Mucosa of rectum (tissue), 2 donors: ENCODE measurements around the gene SEC22A.

Source experiments
- H3K27ac ChIP-seq, 2 donors: one replicate each; pipeline ENCODE4 v1.7.0; 2013; ENCODE audit warnings: inconsistent platforms in 2 of 2, low read depth in 2 of 2, low read length in 2 of 2
- H3K27me3 ChIP-seq, 2 donors: one replicate each; pipeline ENCODE4 v1.7.0; 2013; ENCODE audit warnings: low read length in 2 of 2; ENCODE audit not compliant: control insufficient read depth in 2 of 2, insufficient read depth in 2 of 2
- H3K36me3 ChIP-seq, 2 donors: one replicate each; pipeline ENCODE4 v1.7.0; 2013; ENCODE audit warnings: low read length in 2 of 2; ENCODE audit not compliant: control insufficient read depth in 2 of 2, insufficient read depth in 2 of 2
- H3K4me1 ChIP-seq, 2 donors: one replicate each; pipeline ENCODE4 v1.7.0; 2013; ENCODE audit warnings: low read length in 2 of 2, mild to moderate bottlenecking in 1 of 2; ENCODE audit not compliant: control insufficient read depth in 2 of 2, insufficient read depth in 2 of 2
- H3K4me3 ChIP-seq, 2 donors: one replicate each; pipeline ENCODE4 v1.7.0; 2013; ENCODE audit warnings: low read length in 2 of 2
- H3K9ac ChIP-seq, 2 donors: one replicate each; pipeline ENCODE4 v1.7.0; 2013; ENCODE audit warnings: low read length in 2 of 2, low read depth in 1 of 2, mild to moderate bottlenecking in 1 of 2
- H3K9me3 ChIP-seq, 2 donors: one replicate each; pipeline ENCODE4 v1.7.0; 2013; ENCODE audit warnings: low read length in 2 of 2; ENCODE audit not compliant: control insufficient read depth in 2 of 2
- donor health status: healthy.
- donor health status: Normal muscosa, but diverticular disease.

Gene SEC22A

DNA sequence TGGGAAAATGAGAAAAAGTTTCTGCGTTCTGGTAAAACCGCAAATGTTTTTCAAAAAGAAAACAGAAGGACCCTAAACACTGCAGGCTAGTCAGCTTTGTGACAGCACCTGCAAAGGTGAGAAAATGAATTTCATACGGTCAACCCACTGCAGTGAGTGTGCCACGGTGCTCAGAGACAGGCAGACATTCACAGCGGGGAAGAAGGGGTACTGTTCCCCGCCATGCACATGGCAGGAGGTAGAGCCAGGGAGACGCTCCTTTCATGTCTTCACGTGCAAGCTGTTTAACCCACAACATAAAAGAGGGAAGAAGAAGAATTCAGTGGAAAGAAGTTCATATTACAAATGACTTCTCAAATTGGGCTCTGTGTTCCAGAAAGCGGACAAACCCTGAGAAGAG is 109.5 kb downstream of the SEC22A start:
- no peak overlapping the region for H3K9ac ChIP-seq

DNA sequence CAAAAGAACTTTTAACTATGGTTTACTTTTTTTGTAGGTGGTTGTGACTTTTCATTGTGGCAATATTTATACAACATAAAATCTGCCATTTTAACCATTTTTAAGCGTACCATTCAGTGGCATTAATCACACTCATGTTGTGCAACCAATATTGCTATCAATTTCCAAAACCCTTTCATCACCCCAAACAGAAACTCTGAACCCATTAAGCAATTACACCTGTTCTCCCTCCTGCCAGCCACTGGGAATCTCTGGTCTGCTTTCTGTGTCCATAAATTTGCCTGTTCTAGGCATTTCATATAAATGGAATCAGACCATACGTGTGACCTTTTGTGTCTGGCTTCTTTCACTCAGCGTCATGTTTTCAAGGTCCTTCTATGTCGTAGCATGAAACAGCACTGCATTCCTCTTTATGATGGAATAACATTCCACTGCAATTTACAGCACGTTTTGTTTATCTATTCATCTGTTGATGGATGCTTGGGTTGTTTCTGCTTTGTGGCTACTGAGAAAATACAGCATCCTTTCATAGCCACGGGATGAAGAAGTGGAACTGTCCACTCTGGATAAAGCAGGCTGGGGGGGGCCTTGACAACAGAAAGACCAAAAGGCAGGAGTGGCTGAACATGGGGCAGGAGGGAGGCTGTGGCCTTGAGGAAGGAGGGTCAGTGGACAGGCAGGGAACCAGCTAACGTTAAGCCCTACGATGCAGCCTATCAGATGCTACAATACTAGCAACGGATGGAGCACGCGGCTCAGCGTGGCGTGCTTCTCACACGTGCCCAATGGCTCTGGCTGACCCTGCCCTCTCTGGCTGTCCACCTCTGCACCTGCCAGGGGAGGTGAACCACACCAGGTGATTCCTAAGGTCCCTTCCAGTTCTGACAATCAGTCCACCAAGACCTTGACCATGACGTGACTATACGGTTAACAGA is 110.9 kb downstream of the SEC22A start:
- H3K27ac ChIP-seq = no peak overlapping the region

More for the DNA sequence above, 109.5 kb downstream of the SEC22A start:
- Histone ChIP-seq H3K27me3 (no peaks in the 10 kb centered on the region), H3K4me1 (no peaks in the 10 kb centered on the region), H3K4me3 (no peak overlapping the region), H3K27ac (no peak overlapping the region), H3K9me3 (no peaks in the 10 kb centered on the region), H3K36me3 (no peaks in the 10 kb centered on the region)

GRCh38 chr3:123313889-123314288 is 112.1 kb downstream of the SEC22A start:
- no peak overlapping the region for H3K27ac ChIP-seq

More for the DNA sequence above, 110.9 kb downstream of the SEC22A start:
- H3K9me3 ChIP-seq = no peaks in the 10 kb centered on the region
- H3K4me1 ChIP-seq = no peaks in the 10 kb centered on the region
- no peak overlapping the region for H3K9ac ChIP-seq
- no peaks in the 10 kb centered on the region for H3K27me3 ChIP-seq
- H3K4me3 ChIP-seq = no peak overlapping the region
- H3K36me3 ChIP-seq = no peaks in the 10 kb centered on the region

GRCh38 chr3:123314359-123315270 is 112.9 kb downstream of the SEC22A start:
- Histone ChIP-seq H3K36me3 (no peaks in the 10 kb centered on the region), H3K27me3 (no peaks in the 10 kb centered on the region)

More at GRCh38 chr3:123313889-123314288, 112.1 kb downstream of the SEC22A start:
- no peaks in the 10 kb centered on the region for H3K9me3 ChIP-seq
- H3K4me3 ChIP-seq = no peak overlapping the region
- no peaks in the 10 kb centered on the region for H3K4me1 ChIP-seq
- no peaks in the 10 kb centered on the region for H3K36me3 ChIP-seq
- H3K9ac ChIP-seq = no peak overlapping the region
- no peaks in the 10 kb centered on the region for H3K27me3 ChIP-seq

DNA sequence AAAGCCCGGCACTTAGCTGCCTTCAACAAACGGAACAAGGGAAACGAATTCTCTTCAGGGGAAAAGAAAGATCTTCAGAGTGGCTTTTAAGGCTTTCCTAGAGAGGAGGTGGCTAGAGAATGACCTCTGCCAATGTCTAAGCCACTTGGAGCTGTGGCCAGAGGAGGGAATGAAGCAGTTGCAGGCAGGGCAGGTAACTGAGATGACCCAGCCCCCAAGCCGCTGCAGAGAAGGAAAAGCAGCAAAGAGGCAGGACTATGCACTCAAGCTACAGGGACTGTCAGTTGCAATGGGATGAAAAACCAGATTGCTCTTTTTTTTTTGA is 113.5 kb downstream of the SEC22A start:
- Histone ChIP-seq H3K36me3 (no peaks in the 10 kb centered on the region), H3K4me1 (no peaks in the 10 kb centered on the region), H3K9me3 (no peaks in the 10 kb centered on the region), H3K27ac (no peak overlapping the region), H3K27me3 (no peaks in the 10 kb centered on the region), H3K4me3 (no peak overlapping the region), H3K9ac (no peak overlapping the region)

More at GRCh38 chr3:123314359-123315270, 112.9 kb downstream of the SEC22A start:
- H3K9ac ChIP-seq = no peak overlapping the region
- no peaks in the 10 kb centered on the region for H3K9me3 ChIP-seq
- H3K4me1 ChIP-seq = no peaks in the 10 kb centered on the region
- H3K27ac ChIP-seq = no peak overlapping the region
- no peak overlapping the region for H3K4me3 ChIP-seq

DNA sequence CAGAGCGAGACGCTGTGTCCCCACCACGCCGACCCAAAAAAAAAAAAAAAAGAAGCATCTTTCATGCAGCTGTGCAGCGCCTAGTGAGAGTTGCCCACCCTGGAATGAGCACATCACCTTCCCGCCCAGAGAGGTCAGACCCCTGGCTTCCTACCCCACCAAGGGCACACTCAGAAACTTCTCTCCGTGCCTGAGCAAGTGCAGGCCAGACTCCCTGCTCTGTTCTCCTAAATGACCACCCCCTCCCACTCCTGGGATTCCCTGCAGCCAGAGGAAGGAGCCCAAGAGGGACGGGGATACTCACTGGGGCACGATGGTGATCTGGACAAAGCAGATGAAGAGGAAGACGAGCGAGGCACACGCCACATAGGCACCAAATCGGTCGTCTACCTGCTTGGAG is 116.0 kb downstream of the SEC22A start:
- Histone ChIP-seq H3K9me3 (no peaks in the 10 kb centered on the region), H3K4me1 (no peaks in the 10 kb centered on the region), H3K9ac (no peak overlapping the region)

DNA sequence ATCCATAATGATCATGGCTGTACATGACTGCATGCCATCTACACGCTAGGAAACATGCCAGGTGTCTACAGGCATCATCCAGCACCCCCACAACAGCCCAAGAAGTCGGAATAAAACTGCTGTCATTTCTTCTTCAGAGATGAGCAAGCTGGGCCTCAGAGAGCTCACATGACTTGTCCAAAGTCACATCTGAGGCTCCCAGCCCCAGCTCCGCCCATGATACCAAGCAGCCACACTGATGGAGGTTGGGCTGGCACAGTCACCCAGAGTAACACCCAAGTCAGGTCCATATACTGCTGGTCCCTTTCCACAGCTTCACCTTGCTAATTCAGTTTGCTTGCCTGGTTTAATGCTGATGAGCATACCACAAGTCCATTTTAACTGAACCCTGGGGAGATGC is 116.6 kb downstream of the SEC22A start:
- Histone ChIP-seq H3K9ac (no peak overlapping the region), H3K9me3 (no peaks in the 10 kb centered on the region), H3K4me3 (no peak overlapping the region), H3K36me3 (no peaks in the 10 kb centered on the region), H3K27me3 (no peaks in the 10 kb centered on the region), H3K4me1 (no peaks in the 10 kb centered on the region), H3K27ac (no peak overlapping the region)

More for the DNA sequence above, 116.0 kb downstream of the SEC22A start:
- H3K27ac ChIP-seq = no peak overlapping the region
- H3K27me3 ChIP-seq = no peaks in the 10 kb centered on the region
- no peaks in the 10 kb centered on the region for H3K36me3 ChIP-seq
- no peak overlapping the region for H3K4me3 ChIP-seq

GRCh38 chr3:123319760-123320159 is 118.0 kb downstream of the SEC22A start:
- Histone ChIP-seq H3K4me1 (no peaks in the 10 kb centered on the region), H3K27me3 (no peaks in the 10 kb centered on the region), H3K36me3 (no peaks in the 10 kb centered on the region), H3K9me3 (no peaks in the 10 kb centered on the region), H3K27ac (no peak overlapping the region), H3K4me3 (no peak overlapping the region), H3K9ac (no peak overlapping the region)

GRCh38 chr3:123320221-123320620 is 118.5 kb downstream of the SEC22A start:
- Histone ChIP-seq H3K4me1 (no peaks in the 10 kb centered on the region), H3K27ac (no peak overlapping the region), H3K9ac (no peak overlapping the region), H3K36me3 (no peaks in the 10 kb centered on the region), H3K9me3 (no peaks in the 10 kb centered on the region), H3K4me3 (no peak overlapping the region), H3K27me3 (no peaks in the 10 kb centered on the region)

- Histone ChIP-seq H3K27ac (no peak overlapping the region), H3K27me3 (no peaks in the 10 kb centered on the region), H3K4me3 (no peak overlapping the region), H3K9me3 (no peaks in the 10 kb centered on the region), H3K9ac (no peak overlapping the region), H3K36me3 (no peaks in the 10 kb centered on the region), H3K4me1 (no peaks in the 10 kb centered on the region)
Measured at GRCh38 chr3:123321806-123322205, 120.1 kb downstream of the SEC22A start.
